ENCODE measurements around the gene TSHZ3. TPM values are rescaled to one million over a fixed set of nuclear protein-coding genes. Genes with fewer than 3 reads are reported as not detected.

The TSHZ3 gene
- total and polyA plus RNA-seq, 2 of the 8 experiments (the other 6 are each of a cell fraction or from before 2014, with no cell fraction given) = 3.1 to 12.3 TPM

DNA sequence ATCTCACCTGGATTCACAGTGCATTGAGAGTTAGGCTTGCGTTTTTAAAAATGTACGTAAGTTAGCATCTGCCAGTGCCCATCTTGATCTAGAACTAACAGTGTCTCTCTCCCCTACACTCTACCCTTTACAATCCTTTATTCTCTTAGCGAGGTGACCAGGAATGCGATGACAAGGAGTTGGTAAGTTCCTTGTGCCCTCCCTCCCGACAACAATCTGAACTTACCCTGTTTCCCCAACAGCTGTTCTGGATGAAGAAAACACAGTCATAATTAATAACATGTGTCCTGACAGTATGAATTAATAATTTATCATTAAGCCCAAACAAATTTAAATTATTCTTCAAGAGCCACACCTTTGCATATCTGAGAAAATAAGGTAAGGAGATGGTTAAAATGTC is 6.3 kb downstream of the TSHZ3 start (continued):
- TF ChIP-seq, protein P1, sequence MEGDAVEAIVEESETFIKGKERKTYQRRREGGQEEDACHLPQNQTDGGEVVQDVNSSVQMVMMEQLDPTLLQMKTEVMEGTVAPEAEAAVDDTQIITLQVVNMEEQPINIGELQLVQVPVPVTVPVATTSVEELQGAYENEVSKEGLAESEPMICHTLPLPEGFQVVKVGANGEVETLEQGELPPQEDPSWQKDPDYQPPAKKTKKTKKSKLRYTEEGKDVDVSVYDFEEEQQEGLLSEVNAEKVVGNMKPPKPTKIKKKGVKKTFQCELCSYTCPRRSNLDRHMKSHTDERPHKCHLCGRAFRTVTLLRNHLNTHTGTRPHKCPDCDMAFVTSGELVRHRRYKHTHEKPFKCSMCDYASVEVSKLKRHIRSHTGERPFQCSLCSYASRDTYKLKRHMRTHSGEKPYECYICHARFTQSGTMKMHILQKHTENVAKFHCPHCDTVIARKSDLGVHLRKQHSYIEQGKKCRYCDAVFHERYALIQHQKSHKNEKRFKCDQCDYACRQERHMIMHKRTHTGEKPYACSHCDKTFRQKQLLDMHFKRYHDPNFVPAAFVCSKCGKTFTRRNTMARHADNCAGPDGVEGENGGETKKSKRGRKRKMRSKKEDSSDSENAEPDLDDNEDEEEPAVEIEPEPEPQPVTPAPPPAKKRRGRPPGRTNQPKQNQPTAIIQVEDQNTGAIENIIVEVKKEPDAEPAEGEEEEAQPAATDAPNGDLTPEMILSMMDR (IDR thresholded peaks at IDR 0.05; ENCODE audit: control extremely low read depth in 1 of 3, insufficient read depth in 1 of 3, low read depth in 1 of 3, low read length in 3 of 3) = no peak
- no peak for TF ChIP-seq RXRA (IDR thresholded peaks at IDR 0.05; ENCODE audit: insufficient read depth, low read depth, low read length)
- TF ChIP-seq KDM1A (IDR thresholded peaks at IDR 0.05; ENCODE audit: borderline replicate concordance, low read length) = no peak
- no peak for TF ChIP-seq SRF (IDR thresholded peaks at IDR 0.05; ENCODE audit: low read depth, low read length)
